GM20000 (cell line): ENCODE data around the gene KRT23.

ENCODE experiments used
- DNase-seq: peaks from one replicate; pipeline ENCODE4 v3.0.0; 2012; ENCODE audit warnings: low spot score
- TF ChIP-seq, protein P1 (sequence below): IDR thresholded peaks from 2 replicates; pipeline ENCODE4 v1.5.1; 2012; ENCODE audit warnings: mild to moderate bottlenecking, control low read depth; ENCODE audit errors: extremely low read depth, missing control alignments

The KRT23 gene

DNA sequence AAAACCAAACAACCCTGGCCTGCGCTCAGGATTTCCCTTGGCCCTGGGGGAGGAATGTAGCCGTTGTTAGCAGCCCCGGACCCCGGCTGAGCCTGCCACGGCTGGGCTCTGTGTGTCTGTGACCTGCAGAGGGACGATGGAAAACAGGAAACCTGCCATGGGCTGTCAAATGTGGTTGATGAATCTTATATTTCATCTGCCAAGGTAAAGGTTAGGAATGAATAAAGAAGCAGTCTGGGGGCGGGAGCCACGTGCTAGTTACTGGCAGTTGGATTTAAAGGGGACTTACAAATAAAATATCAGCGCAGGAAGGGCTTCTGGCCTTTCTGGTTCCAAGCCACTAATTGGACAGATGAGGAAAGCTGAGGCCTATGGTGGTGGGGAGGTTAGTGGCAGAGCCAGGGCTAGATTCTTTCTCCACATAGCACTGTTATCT lies at the start of gene KRT23:
TSS of gene KRT23 (minus strand) at position 263 of the 436 bp plus-strand sequence. CDS start 1,043 bp downstream, outside the sequence.
- TF ChIP-seq, protein P1, sequence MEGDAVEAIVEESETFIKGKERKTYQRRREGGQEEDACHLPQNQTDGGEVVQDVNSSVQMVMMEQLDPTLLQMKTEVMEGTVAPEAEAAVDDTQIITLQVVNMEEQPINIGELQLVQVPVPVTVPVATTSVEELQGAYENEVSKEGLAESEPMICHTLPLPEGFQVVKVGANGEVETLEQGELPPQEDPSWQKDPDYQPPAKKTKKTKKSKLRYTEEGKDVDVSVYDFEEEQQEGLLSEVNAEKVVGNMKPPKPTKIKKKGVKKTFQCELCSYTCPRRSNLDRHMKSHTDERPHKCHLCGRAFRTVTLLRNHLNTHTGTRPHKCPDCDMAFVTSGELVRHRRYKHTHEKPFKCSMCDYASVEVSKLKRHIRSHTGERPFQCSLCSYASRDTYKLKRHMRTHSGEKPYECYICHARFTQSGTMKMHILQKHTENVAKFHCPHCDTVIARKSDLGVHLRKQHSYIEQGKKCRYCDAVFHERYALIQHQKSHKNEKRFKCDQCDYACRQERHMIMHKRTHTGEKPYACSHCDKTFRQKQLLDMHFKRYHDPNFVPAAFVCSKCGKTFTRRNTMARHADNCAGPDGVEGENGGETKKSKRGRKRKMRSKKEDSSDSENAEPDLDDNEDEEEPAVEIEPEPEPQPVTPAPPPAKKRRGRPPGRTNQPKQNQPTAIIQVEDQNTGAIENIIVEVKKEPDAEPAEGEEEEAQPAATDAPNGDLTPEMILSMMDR = no peak
- no peak for DNase-seq

- TF ChIP-seq, protein P1 = no peak
- no peak for DNase-seq
Measured at GRCh38 chr17:40986920-40987319, 49.5 kb upstream of the KRT23 start.

GRCh38 chr17:40984226-40984625 lies 46.8 kb upstream of the KRT23 start, which contains the start of gene KRT40:
Gene KRT40 (minus strand): TSS chr17:40984326. CDS start chr17:40984273, 53 bp downstream.
- TF ChIP-seq, protein P1 = no peak
- no peak for DNase-seq

DNA sequence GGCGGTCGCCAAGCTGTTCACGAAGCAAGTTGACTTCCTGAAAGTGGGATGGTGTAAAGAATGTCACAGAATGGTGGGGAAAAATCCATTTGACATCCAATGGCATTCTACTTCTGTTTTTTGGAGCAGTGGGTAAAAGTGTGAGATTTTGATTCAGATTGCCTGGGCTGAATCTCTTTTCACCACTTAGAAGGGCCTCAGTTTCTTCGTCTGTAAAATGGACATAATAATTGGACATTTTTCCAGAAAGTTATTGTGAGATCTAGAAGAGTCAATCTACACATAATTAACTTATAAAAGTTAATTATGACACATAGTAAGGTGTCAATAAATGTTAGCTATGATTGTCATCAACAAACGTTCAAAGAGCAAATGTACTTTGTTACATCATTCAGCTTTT lies 43.7 kb upstream of the KRT23 start:
- DNase-seq = no peak
- TF ChIP-seq, protein P1 = no peak

GRCh38 chr17:40980596-40980995 lies 43.1 kb upstream of the KRT23 start:
- DNase-seq = no peak
- TF ChIP-seq, protein P1 = no peak

- DNase-seq = no peak
- TF ChIP-seq, protein P1 = no peak
Measured at GRCh38 chr17:40980117-40980516, 42.7 kb upstream of the KRT23 start.

- TF ChIP-seq, protein P1 = no peak
- DNase-seq = no peak
Measured at GRCh38 chr17:40978575-40979151, 41.2 kb upstream of the KRT23 start.
